AG10803 (cell line): Measurements from ENCODE around the gene DENND1A.
A peak's percentile ranks its signal among the peaks of the same experiment; 100 is the strongest.

Experiments
- DNase-seq: peaks from one replicate; pipeline ENCODE4 v3.0.0; 2010; ENCODE audit warnings: low read depth
- H3K4me3 ChIP-seq: 2 replicates; pipeline ENCODE4 v1.5.1; 2011; ENCODE audit warnings: mild to moderate bottlenecking, low read length, control low read depth
- CTCF ChIP-seq: conservative IDR thresholded peaks from 2 replicates; pipeline ENCODE4 v1.5.1; 2011; ENCODE audit warnings: mild to moderate bottlenecking, low read length, control low read depth, inconsistent platforms

DENND1A gene

GRCh38 chr9:123470991-123471770, 458.7 kb downstream of the DENND1A start:
- no peak for DNase-seq

GRCh38 chr9:123470121-123470782, 459.7 kb downstream of the DENND1A start:
- H3K4me3 ChIP-seq = no peak overlapping the region
- TF ChIP-seq CTCF = no peak
- DNase-seq = no peak

More at GRCh38 chr9:123470991-123471770, 458.7 kb downstream of the DENND1A start:
- TF ChIP-seq CTCF = no peak
- no peak overlapping the region for H3K4me3 ChIP-seq

GRCh38 chr9:123469282-123469681, 460.6 kb downstream of the DENND1A start:
- DNase-seq = no peak

GRCh38 chr9:123468541-123468940, 461.4 kb downstream of the DENND1A start:
- TF ChIP-seq CTCF = no peak
- no peak for DNase-seq
- no peak overlapping the region for H3K4me3 ChIP-seq

More at GRCh38 chr9:123469282-123469681, 460.6 kb downstream of the DENND1A start:
- no peak for TF ChIP-seq CTCF
- H3K4me3 ChIP-seq = no peak overlapping the region

GRCh38 chr9:123465304-123465703, 464.6 kb downstream of the DENND1A start:
- no peak for TF ChIP-seq CTCF
- DNase-seq = no peak
- H3K4me3 ChIP-seq = no peak overlapping the region

GRCh38 chr9:123460091-123460490, 469.8 kb downstream of the DENND1A start:
- no peak for TF ChIP-seq CTCF
- no peak overlapping the region for H3K4me3 ChIP-seq
- DNase-seq = peak; percentile 56

GRCh38 chr9:123457583-123457982, 472.3 kb downstream of the DENND1A start:
- no peak for TF ChIP-seq CTCF
- DNase-seq = no peak
- no peak overlapping the region for H3K4me3 ChIP-seq
